Mesenchymal stem cell (in vitro differentiated cells and primary cell): ENCODE results near the gene E2F6.

ENCODE experiments used
- DNase-seq: peaks from one replicate; pipeline ENCODE4 v3.0.0-alpha.2; 2013
- H2AFZ ChIP-seq: one replicate; pipeline ENCODE4 v1.6.1; 2013; ENCODE audit warnings: low read depth, mild to moderate bottlenecking, control low read depth, inconsistent platforms, low read length, moderate library complexity
- H2AK5ac ChIP-seq: 2 replicates; pipeline ENCODE4 v1.6.1; 2013; ENCODE audit warnings: low read length, moderate library complexity, mild to moderate bottlenecking, inconsistent platforms; ENCODE audit not compliant: severe bottlenecking
- H2BK120ac ChIP-seq: one replicate; pipeline ENCODE4 v1.6.1; 2013; ENCODE audit warnings: low read depth, mild to moderate bottlenecking, inconsistent platforms, low read length, moderate library complexity
- H2BK12ac ChIP-seq, 2 experiments: one replicate each; pipeline ENCODE4 v1.6.1; 2013; ENCODE audit warnings: inconsistent platforms in 2 of 2, low read length in 2 of 2, mild to moderate bottlenecking in 2 of 2, moderate library complexity in 2 of 2, control low read depth in 1 of 2
- H2BK15ac ChIP-seq: one replicate; pipeline ENCODE4 v1.6.1; 2013; ENCODE audit warnings: mild to moderate bottlenecking, low read depth, inconsistent platforms; ENCODE audit not compliant: poor library complexity, severe bottlenecking
- H2BK5ac ChIP-seq: 2 replicates; pipeline ENCODE4 v1.6.1; 2013; ENCODE audit warnings: low read depth, mild to moderate bottlenecking, low read length, control low read depth, inconsistent platforms; ENCODE audit not compliant: poor library complexity, severe bottlenecking
- H3K14ac ChIP-seq, 2 experiments: one replicate each; pipeline ENCODE4 v1.6.1; 2013; ENCODE audit warnings: inconsistent platforms in 2 of 2, low read length in 2 of 2, control low read depth in 1 of 2, mild to moderate bottlenecking in 1 of 2, moderate library complexity in 1 of 2
- H3K18ac ChIP-seq, 2 experiments: one replicate each; pipeline ENCODE4 v1.6.1; 2013; ENCODE audit warnings: inconsistent platforms in 2 of 2, low read length in 2 of 2, control low read depth in 1 of 2, low read depth in 1 of 2, mild to moderate bottlenecking in 1 of 2
- H3K23ac ChIP-seq, 2 experiments: one replicate each; pipeline ENCODE4 v1.6.1; 2013; ENCODE audit warnings: inconsistent platforms in 2 of 2, low read length in 2 of 2, mild to moderate bottlenecking in 2 of 2, moderate library complexity in 2 of 2, control low read depth in 1 of 2
- H3K27ac ChIP-seq: 2 replicates; pipeline ENCODE4 v1.5.1; 2013; ENCODE audit warnings: mild to moderate bottlenecking, moderate library complexity, low read length, control low read depth, inconsistent platforms; ENCODE audit not compliant: poor library complexity, severe bottlenecking
- H3K27me3 ChIP-seq, 2 experiments: 2 replicates each; pipeline versions ENCODE4 v1.6.1 to v1.7.0; 2013; ENCODE audit warnings: low read length in 2 of 2, mild to moderate bottlenecking in 2 of 2, moderate library complexity in 2 of 2, control low read depth in 1 of 2, inconsistent platforms in 1 of 2; ENCODE audit not compliant: control insufficient read depth in 1 of 2, insufficient read depth in 1 of 2
- H3K36me3 ChIP-seq, 2 experiments: 2 replicates each; pipeline versions ENCODE4 v1.6.1 to v1.7.0; 2013; ENCODE audit warnings: low read length in 2 of 2, control low read depth in 1 of 2, inconsistent platforms in 1 of 2, low read depth in 1 of 2, mild to moderate bottlenecking in 1 of 2; ENCODE audit not compliant: insufficient read depth in 2 of 2, control insufficient read depth in 1 of 2
- H3K4ac ChIP-seq, 2 experiments: one replicate each; pipeline ENCODE4 v1.6.1; 2013; ENCODE audit warnings: inconsistent platforms in 2 of 2, low read length in 2 of 2, mild to moderate bottlenecking in 2 of 2, moderate library complexity in 2 of 2, control low read depth in 1 of 2, low read depth in 1 of 2
- H3K4me1 ChIP-seq: 2 replicates; pipeline ENCODE4 v1.6.1; 2013; ENCODE audit warnings: low read depth, low read length, control low read depth; ENCODE audit not compliant: control insufficient read depth, insufficient read depth
- H3K4me2 ChIP-seq: 2 replicates; pipeline ENCODE4 v1.6.1; 2013; ENCODE audit warnings: low read length, mild to moderate bottlenecking, inconsistent platforms; ENCODE audit not compliant: poor library complexity, severe bottlenecking
- H3K4me3 ChIP-seq, 2 experiments: 2 replicates each; pipeline versions ENCODE4 v1.5.1 to v1.7.0; 2013; ENCODE audit warnings: low read length in 2 of 2, mild to moderate bottlenecking in 2 of 2, control low read depth in 1 of 2, low read depth in 1 of 2; ENCODE audit not compliant: insufficient read depth in 1 of 2
- H3K79me1 ChIP-seq: replicated peaks from 2 replicates; pipeline ENCODE4 v1.6.1; 2013; ENCODE audit warnings: mild to moderate bottlenecking, control low read depth, low read length, inconsistent platforms; ENCODE audit not compliant: poor library complexity, severe bottlenecking
- H3K9ac ChIP-seq: 2 replicates; pipeline ENCODE4 v1.7.0; 2013; ENCODE audit warnings: mild to moderate bottlenecking, low read length, moderate library complexity
- H3K9me3 ChIP-seq: 2 replicates; pipeline ENCODE4 v1.7.0; 2013; ENCODE audit warnings: mild to moderate bottlenecking, low read length; ENCODE audit not compliant: control insufficient read depth
- H4K8ac ChIP-seq: one replicate; pipeline ENCODE4 v1.6.1; 2013; ENCODE audit warnings: inconsistent platforms, mild to moderate bottlenecking, low read length, moderate library complexity
- H4K91ac ChIP-seq: one replicate; pipeline ENCODE4 v1.6.1; 2013; ENCODE audit warnings: mild to moderate bottlenecking, low read length, inconsistent platforms
- WGBS: methylation state at CpG from one replicate; pipeline ENCODE4 v1.1.7; 2013; ENCODE audit warnings: mixed read lengths; 5-methylcytosine and 5-hydroxymethylcytosine counted together

The E2F6 gene

DNA sequence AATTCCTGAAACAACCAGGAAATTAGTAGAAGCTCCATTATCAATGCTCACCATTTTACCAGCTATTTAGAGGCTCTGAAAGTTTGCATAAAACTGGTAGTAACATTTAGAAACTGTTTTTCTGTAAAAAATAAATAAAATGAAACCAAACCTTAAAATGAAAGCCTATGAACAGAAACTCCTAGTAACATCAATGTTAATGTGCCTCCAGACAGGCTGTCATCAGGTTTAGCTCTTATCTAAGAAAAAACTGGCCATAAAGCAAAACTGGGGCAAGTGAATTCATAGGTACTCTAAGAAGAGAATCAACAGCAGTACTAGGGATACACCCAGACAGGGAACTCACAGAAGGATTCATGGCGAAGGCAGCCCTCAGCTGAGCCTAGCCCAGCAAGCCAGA lies 8.0 kb downstream of the E2F6 start:
- H3K36me3 ChIP-seq, result peaks cover 6 to 43% of the 10 kb centered on the region in 2 experiments
- no peak overlapping the region for H2BK120ac ChIP-seq
- no peak overlapping the region for H4K8ac ChIP-seq
- H4K91ac ChIP-seq, result no peak overlapping the region
- no peak for DNase-seq
- no peak overlapping the region for H2AK5ac ChIP-seq
- H3K9ac ChIP-seq, result peak overlapping the region; percentile 15
- H3K4me3 ChIP-seq, result no peak overlapping the region
- no peak overlapping the region for H3K18ac ChIP-seq
- WGBS, result 97% methylated on average over 1 of the region's 1 CpG
- no peaks in the 10 kb centered on the region for H3K27me3 ChIP-seq
- no peak overlapping the region for H2BK5ac ChIP-seq
- peaks cover 1% of the 10 kb centered on the region for H3K4me1 ChIP-seq
- no peak overlapping the region for H2AFZ ChIP-seq
- H3K14ac ChIP-seq, result no peak overlapping the region
- H3K9me3 ChIP-seq, result no peaks in the 10 kb centered on the region
- H2BK12ac ChIP-seq, result no peak overlapping the region
- H3K79me1 ChIP-seq, result peaks cover 9% of the 10 kb centered on the region
- H2BK15ac ChIP-seq, result no peak overlapping the region
- no peak overlapping the region for H3K23ac ChIP-seq
- H3K4me2 ChIP-seq, result no peak overlapping the region
- H3K27ac ChIP-seq, result no peak overlapping the region
- H3K4ac ChIP-seq, result no peak overlapping the region

- Histone ChIP-seq H2AK5ac (no peak overlapping the region), H3K14ac (no peak overlapping the region), H3K9ac (no peak overlapping the region), H3K27ac (no peak overlapping the region), H2BK15ac (no peak overlapping the region), H3K36me3 (peaks cover 7 to 53% of the 10 kb centered on the region in 2 experiments), H3K4me3 (no peak overlapping the region), H3K23ac (no peak overlapping the region), H2AFZ (no peak overlapping the region), H3K9me3 (no peaks in the 10 kb centered on the region), H3K27me3 (no peaks in the 10 kb centered on the region), H4K91ac (no peak overlapping the region), H3K18ac (no peak overlapping the region), H3K4ac (no peak overlapping the region), H2BK5ac (no peak overlapping the region), H3K4me1 (peaks cover 1% of the 10 kb centered on the region), H3K4me2 (no peak overlapping the region), H2BK12ac (no peak overlapping the region), H4K8ac (no peak overlapping the region), H2BK120ac (no peak overlapping the region), H3K79me1 (peaks cover 10% of the 10 kb centered on the region)
- 88% methylated on average over 1 of the region's 3 CpGs for WGBS
- no peak for DNase-seq
Observed at GRCh38 chr2:11456251-11456650, 9.7 kb downstream of the E2F6 start.

DNA sequence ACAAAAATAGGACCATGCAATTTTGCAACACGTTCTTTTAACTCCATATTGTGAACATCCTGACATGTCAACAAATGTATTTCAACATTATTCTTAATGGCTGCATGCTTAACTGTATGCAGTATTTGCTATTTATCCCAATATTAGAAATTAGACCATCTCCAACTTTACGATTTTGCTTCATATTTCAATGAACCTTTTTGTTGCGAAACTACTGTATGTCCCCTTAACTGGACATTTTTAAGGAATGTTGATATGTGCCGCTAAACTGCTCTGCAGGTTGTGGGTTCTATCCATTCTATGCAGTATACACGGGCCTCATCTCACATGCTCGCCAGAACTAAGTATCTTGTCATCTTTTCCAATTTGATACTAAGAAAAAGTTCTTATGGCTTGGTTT lies 11.1 kb downstream of the E2F6 start:
- WGBS, result 98% methylated on average over 5 of the region's 6 CpGs

GRCh38 chr2:11450791-11451190 lies 15.2 kb downstream of the E2F6 start:
- Histone ChIP-seq H2BK15ac (no peak overlapping the region), H3K18ac (no peak overlapping the region), H3K4ac (no peak overlapping the region), H2AFZ (no peak overlapping the region), H2AK5ac (no peak overlapping the region), H3K9me3 (no peaks in the 10 kb centered on the region), H3K4me2 (no peak overlapping the region), H2BK12ac (no peak overlapping the region), H3K36me3 (peaks cover 13 to 92% of the 10 kb centered on the region in 2 experiments), H3K79me1 (peaks cover 16% of the 10 kb centered on the region), H3K27me3 (no peaks in the 10 kb centered on the region), H3K23ac (no peak overlapping the region), H2BK5ac (no peak overlapping the region), H3K4me1 (no peaks in the 10 kb centered on the region), H3K14ac (no peak overlapping the region), H4K8ac (no peak overlapping the region), H3K4me3 (no peak overlapping the region), H3K27ac (no peak overlapping the region), H2BK120ac (no peak overlapping the region), H3K9ac (no peak overlapping the region), H4K91ac (no peak overlapping the region)
- no peak for DNase-seq
- WGBS, result 98% methylated on average over 2 of the region's 2 CpGs

More for the DNA sequence above, 11.1 kb downstream of the E2F6 start:
- Histone ChIP-seq H3K18ac (no peak overlapping the region), H3K27ac (no peak overlapping the region), H2AK5ac (no peak overlapping the region), H3K9ac (no peak overlapping the region), H3K79me1 (peaks cover 10% of the 10 kb centered on the region), H3K4me3 (no peak overlapping the region), H2BK120ac (no peak overlapping the region), H3K4ac (no peak overlapping the region), H4K91ac (no peak overlapping the region), H2AFZ (no peak overlapping the region), H3K9me3 (no peaks in the 10 kb centered on the region), H3K36me3 (peaks cover 8 to 64% of the 10 kb centered on the region in 2 experiments), H3K4me1 (peaks cover 1% of the 10 kb centered on the region), H3K27me3 (no peaks in the 10 kb centered on the region), H3K14ac (no peak overlapping the region), H3K4me2 (no peak overlapping the region), H4K8ac (no peak overlapping the region), H3K23ac (no peak overlapping the region), H2BK5ac (no peak overlapping the region), H2BK12ac (no peak overlapping the region), H2BK15ac (no peak overlapping the region)
- DNase-seq, result no peak
